ENCODE measurements around the gene OSM.

GRCh38 chr22:30297276-30297990 lies 30.8 kb upstream of the OSM start:
- TF ChIP-seq POLR2AphosphoS5 (IDR thresholded peaks at IDR 0.05; ENCODE audit: low read depth, low read length) (no peak), FOXM1 (IDR thresholded peaks at IDR 0.05; ENCODE audit: low read depth) (no peak), FOXJ3 (CRISPR knock-in tag; IDR thresholded peaks at IDR 0.05) (no peak), SIN3A (IDR thresholded peaks at IDR 0.05; ENCODE audit: borderline replicate concordance, low read depth, low read length) (no peak)
- TF ChIP-seq, protein P1, sequence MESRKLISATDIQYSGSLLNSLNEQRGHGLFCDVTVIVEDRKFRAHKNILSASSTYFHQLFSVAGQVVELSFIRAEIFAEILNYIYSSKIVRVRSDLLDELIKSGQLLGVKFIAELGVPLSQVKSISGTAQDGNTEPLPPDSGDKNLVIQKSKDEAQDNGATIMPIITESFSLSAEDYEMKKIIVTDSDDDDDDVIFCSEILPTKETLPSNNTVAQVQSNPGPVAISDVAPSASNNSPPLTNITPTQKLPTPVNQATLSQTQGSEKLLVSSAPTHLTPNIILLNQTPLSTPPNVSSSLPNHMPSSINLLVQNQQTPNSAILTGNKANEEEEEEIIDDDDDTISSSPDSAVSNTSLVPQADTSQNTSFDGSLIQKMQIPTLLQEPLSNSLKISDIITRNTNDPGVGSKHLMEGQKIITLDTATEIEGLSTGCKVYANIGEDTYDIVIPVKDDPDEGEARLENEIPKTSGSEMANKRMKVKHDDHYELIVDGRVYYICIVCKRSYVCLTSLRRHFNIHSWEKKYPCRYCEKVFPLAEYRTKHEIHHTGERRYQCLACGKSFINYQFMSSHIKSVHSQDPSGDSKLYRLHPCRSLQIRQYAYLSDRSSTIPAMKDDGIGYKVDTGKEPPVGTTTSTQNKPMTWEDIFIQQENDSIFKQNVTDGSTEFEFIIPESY (IDR thresholded peaks at IDR 0.05; ENCODE audit: borderline replicate concordance, low read depth), result no peak
- TF ChIP-seq, protein P2, sequence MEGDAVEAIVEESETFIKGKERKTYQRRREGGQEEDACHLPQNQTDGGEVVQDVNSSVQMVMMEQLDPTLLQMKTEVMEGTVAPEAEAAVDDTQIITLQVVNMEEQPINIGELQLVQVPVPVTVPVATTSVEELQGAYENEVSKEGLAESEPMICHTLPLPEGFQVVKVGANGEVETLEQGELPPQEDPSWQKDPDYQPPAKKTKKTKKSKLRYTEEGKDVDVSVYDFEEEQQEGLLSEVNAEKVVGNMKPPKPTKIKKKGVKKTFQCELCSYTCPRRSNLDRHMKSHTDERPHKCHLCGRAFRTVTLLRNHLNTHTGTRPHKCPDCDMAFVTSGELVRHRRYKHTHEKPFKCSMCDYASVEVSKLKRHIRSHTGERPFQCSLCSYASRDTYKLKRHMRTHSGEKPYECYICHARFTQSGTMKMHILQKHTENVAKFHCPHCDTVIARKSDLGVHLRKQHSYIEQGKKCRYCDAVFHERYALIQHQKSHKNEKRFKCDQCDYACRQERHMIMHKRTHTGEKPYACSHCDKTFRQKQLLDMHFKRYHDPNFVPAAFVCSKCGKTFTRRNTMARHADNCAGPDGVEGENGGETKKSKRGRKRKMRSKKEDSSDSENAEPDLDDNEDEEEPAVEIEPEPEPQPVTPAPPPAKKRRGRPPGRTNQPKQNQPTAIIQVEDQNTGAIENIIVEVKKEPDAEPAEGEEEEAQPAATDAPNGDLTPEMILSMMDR (IDR thresholded peaks at IDR 0.05), result no peak
- TF ChIP-seq, protein P3, sequence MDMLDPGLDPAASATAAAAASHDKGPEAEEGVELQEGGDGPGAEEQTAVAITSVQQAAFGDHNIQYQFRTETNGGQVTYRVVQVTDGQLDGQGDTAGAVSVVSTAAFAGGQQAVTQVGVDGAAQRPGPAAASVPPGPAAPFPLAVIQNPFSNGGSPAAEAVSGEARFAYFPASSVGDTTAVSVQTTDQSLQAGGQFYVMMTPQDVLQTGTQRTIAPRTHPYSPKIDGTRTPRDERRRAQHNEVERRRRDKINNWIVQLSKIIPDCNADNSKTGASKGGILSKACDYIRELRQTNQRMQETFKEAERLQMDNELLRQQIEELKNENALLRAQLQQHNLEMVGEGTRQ (IDR thresholded peaks at IDR 0.05; ENCODE audit: borderline replicate concordance, low read depth, low read length), result no peak

Data from SK-N-SH (cell line).